SH-SY5Y (cell line): ENCODE results near the gene CXCL1.

Source experiments
- GATA2 ChIP-seq: IDR thresholded peaks from 2 replicates; pipeline ENCODE4 v1.6.1; 2011; ENCODE audit warnings: mild to moderate bottlenecking, low read depth, low read length
- GATA3 ChIP-seq: IDR thresholded peaks from 2 replicates; pipeline ENCODE4 v1.6.1; 2011; ENCODE audit warnings: low read depth, mild to moderate bottlenecking, low read length, moderate library complexity

The CXCL1 gene

GRCh38 chr4:73843369-73843768, 25.8 kb upstream of the CXCL1 start:
- TF ChIP-seq GATA2 (no peak), GATA3 (no peak)

- TF ChIP-seq GATA3, result no peak
- TF ChIP-seq GATA2, result no peak
These were observed 24.8 kb upstream of the CXCL1 start for GRCh38 chr4:73844345-73844744.

- TF ChIP-seq GATA2, result no peak
- TF ChIP-seq GATA3, result no peak
These were observed 24.4 kb upstream of the CXCL1 start for GRCh38 chr4:73844806-73845205.

- no peak for TF ChIP-seq GATA2
- TF ChIP-seq GATA3, result no peak
These were observed 21.5 kb upstream of the CXCL1 start for GRCh38 chr4:73847526-73848182.

GRCh38 chr4:73848183-73848777, 20.9 kb upstream of the CXCL1 start:
- TF ChIP-seq GATA3, result no peak
- TF ChIP-seq GATA2, result no peak

GRCh38 chr4:73850261-73850970, 18.8 kb upstream of the CXCL1 start:
- TF ChIP-seq GATA3, result no peak
- no peak for TF ChIP-seq GATA2

GRCh38 chr4:73851293-73851692, 17.9 kb upstream of the CXCL1 start:
- TF ChIP-seq GATA3 (no peak), GATA2 (no peak)

- TF ChIP-seq GATA2 (no peak), GATA3 (no peak)
These were observed 16.4 kb upstream of the CXCL1 start for GRCh38 chr4:73852771-73853170.

GRCh38 chr4:73853246-73853704, 15.9 kb upstream of the CXCL1 start, which contains the start of gene PF4V1:
Gene PF4V1, plus strand, starts transcription at chr4:73853296. Its CDS starts 67 bp downstream, at chr4:73853363.
- TF ChIP-seq GATA3, result no peak
- TF ChIP-seq GATA2, result no peak

- no peak for TF ChIP-seq GATA2
- no peak for TF ChIP-seq GATA3
These were observed 15.3 kb upstream of the CXCL1 start for GRCh38 chr4:73853718-73854473.

GRCh38 chr4:73855406-73855805, 13.8 kb upstream of the CXCL1 start:
- TF ChIP-seq GATA3 (no peak), GATA2 (no peak)

- TF ChIP-seq GATA2 (no peak), GATA3 (no peak)
These were observed 12.7 kb upstream of the CXCL1 start for GRCh38 chr4:73856518-73856917.

- TF ChIP-seq GATA2, result no peak
- TF ChIP-seq GATA3, result no peak
These were observed 9.5 kb upstream of the CXCL1 start for GRCh38 chr4:73859614-73860088.

- TF ChIP-seq GATA2 (no peak), GATA3 (no peak)
These were observed 9.0 kb upstream of the CXCL1 start for GRCh38 chr4:73860181-73860580.

GRCh38 chr4:73860917-73861316, 8.3 kb upstream of the CXCL1 start:
- TF ChIP-seq GATA3, result no peak
- no peak for TF ChIP-seq GATA2

GRCh38 chr4:73862322-73862721, 6.9 kb upstream of the CXCL1 start:
- TF ChIP-seq GATA3 (no peak), GATA2 (no peak)
